Activated CD4-positive, alpha-beta T cell treated with anti-CD3 and anti-CD28 coated beads for 1 hour (primary cell): ENCODE data around the gene SLC66A1.

ENCODE experiments used
- DNase-seq: peaks from one replicate; pipeline ENCODE4 v3.0.0-alpha.2; 2020

SLC66A1 gene

GRCh38 chr1:19306941-19307340 is 5.2 kb upstream of the SLC66A1 start:
- no peak for DNase-seq

GRCh38 chr1:19307794-19308508 is 4.2 kb upstream of the SLC66A1 start:
- DNase-seq = no peak

- no peak for DNase-seq
Measured at GRCh38 chr1:19308509-19308907, 3.6 kb upstream of the SLC66A1 start.

- DNase-seq = no peak
Measured at GRCh38 chr1:19309123-19309813, 2.9 kb upstream of the SLC66A1 start.

- no peak for DNase-seq
Measured at GRCh38 chr1:19310061-19310460, 2.1 kb upstream of the SLC66A1 start.

- no peak for DNase-seq
Measured at GRCh38 chr1:19310720-19311502, 1.2 kb upstream of the SLC66A1 start.

- DNase-seq = no peak
Measured at GRCh38 chr1:19311503-19311930, 609 bp upstream of the SLC66A1 start.

- no peak for DNase-seq
Measured at GRCh38 chr1:19312782-19313635, 883 bp downstream of the SLC66A1 start.

- DNase-seq = no peak
Measured at GRCh38 chr1:19313636-19313959, 1.5 kb downstream of the SLC66A1 start.

- no peak for DNase-seq
Measured at GRCh38 chr1:19313961-19314882, 2.1 kb downstream of the SLC66A1 start.

GRCh38 chr1:19315378-19316198 is 3.5 kb downstream of the SLC66A1 start:
- no peak for DNase-seq

- DNase-seq = no peak
Measured at GRCh38 chr1:19317126-19317910, 5.2 kb downstream of the SLC66A1 start.

GRCh38 chr1:19319196-19319595 is 7.1 kb downstream of the SLC66A1 start:
- no peak for DNase-seq

GRCh38 chr1:19321071-19321470 is 8.9 kb downstream of the SLC66A1 start:
- DNase-seq = no peak

- DNase-seq = no peak
Measured at GRCh38 chr1:19322481-19322880, 10.4 kb downstream of the SLC66A1 start.

GRCh38 chr1:19323987-19324664 is 12.0 kb downstream of the SLC66A1 start:
- DNase-seq = no peak

GRCh38 chr1:19324665-19324990 is 12.5 kb downstream of the SLC66A1 start:
- no peak for DNase-seq

GRCh38 chr1:19325368-19325957 is 13.3 kb downstream of the SLC66A1 start:
- no peak for DNase-seq
